ENCODE data around the gene IQSEC1.

GRCh38 chr3:12979151-12979946 lies 93.9 kb downstream of the IQSEC1 start:
- TF ChIP-seq POLR2A (IDR thresholded peaks at IDR 0.05): no peak
- TF ChIP-seq CTCF (IDR thresholded peaks at IDR 0.05): no peak

Data from Peyer's patch (tissue), 4 donors.